Astrocyte (in vitro differentiated cells and primary cell): ENCODE results near the gene CD200R1. TPM values are rescaled to one million over a fixed set of nuclear protein-coding genes. Genes with fewer than 3 reads are reported as not detected.

Source experiments
- DNase-seq: peaks from one replicate; pipeline ENCODE4 v3.0.0-alpha.2; 2010; ENCODE audit warnings: low read depth
- FAIRE-seq: peaks from 2 replicates; lab custom pipeline; 2011; peaks lifted over from hg19 to GRCh38; lab: Jason Lieb, UNC
- H2AFZ ChIP-seq: 2 replicates; pipeline ENCODE4 v1.6.0; 2012; ENCODE audit warnings: low read depth, low read length, inconsistent platforms
- H3K27ac ChIP-seq: 2 replicates; pipeline ENCODE4 v1.5.1; 2011; ENCODE audit warnings: low read depth, low read length, inconsistent platforms
- H3K27me3 ChIP-seq: 2 replicates; pipeline ENCODE4 v1.6.0; 2011; ENCODE audit warnings: low read length, inconsistent platforms; ENCODE audit not compliant: insufficient read depth
- H3K36me3 ChIP-seq: 2 replicates; pipeline ENCODE4 v1.5.1; 2011; ENCODE audit warnings: low read length, inconsistent platforms; ENCODE audit not compliant: insufficient read depth
- H3K4me1 ChIP-seq: 2 replicates; pipeline ENCODE4 v1.5.1; 2011; ENCODE audit warnings: low read length, inconsistent platforms; ENCODE audit not compliant: insufficient read depth
- H3K4me2 ChIP-seq: 2 replicates; pipeline ENCODE4 v1.6.0; 2012; ENCODE audit warnings: low read length, inconsistent platforms
- H3K4me3 ChIP-seq: 2 replicates; pipeline ENCODE4 v1.5.1; 2011; ENCODE audit warnings: low read depth, mild to moderate bottlenecking, low read length, inconsistent platforms; ENCODE audit not compliant: insufficient read depth
- H3K79me2 ChIP-seq: 2 replicates; pipeline ENCODE4 v1.6.0; 2012; ENCODE audit warnings: mild to moderate bottlenecking, low read length, inconsistent platforms; ENCODE audit not compliant: insufficient read depth
- H3K9ac ChIP-seq: 2 replicates; pipeline ENCODE4 v1.6.0; 2012; ENCODE audit warnings: mild to moderate bottlenecking, low read length, inconsistent platforms
- H3K9me3 ChIP-seq: 2 replicates; pipeline ENCODE4 v1.5.1; 2012; ENCODE audit warnings: low read depth, mild to moderate bottlenecking, low read length, inconsistent platforms; ENCODE audit not compliant: insufficient read depth
- H4K20me1 ChIP-seq: 2 replicates; pipeline ENCODE4 v1.6.0; 2012; ENCODE audit warnings: low read length, inconsistent platforms; ENCODE audit not compliant: insufficient read depth
- H3K27ac Mint-ChIP-seq: one replicate; pipeline ENCODE4 v1.8.0; 2021; ENCODE audit warnings: mild to moderate bottlenecking, mixed read lengths; ENCODE audit not compliant: unreplicated experiment
- H3K27me3 Mint-ChIP-seq: one replicate; pipeline ENCODE4 v1.8.0; 2021; ENCODE audit warnings: low read depth, mixed read lengths; ENCODE audit not compliant: unreplicated experiment
- H3K36me3 Mint-ChIP-seq: one replicate; pipeline ENCODE4 v1.8.0; 2021; ENCODE audit warnings: low read depth, mixed read lengths; ENCODE audit not compliant: unreplicated experiment
- H3K4me1 Mint-ChIP-seq: one replicate; pipeline ENCODE4 v1.8.0; 2021; ENCODE audit warnings: low read depth, mixed read lengths; ENCODE audit not compliant: unreplicated experiment
- H3K4me3 Mint-ChIP-seq: one replicate; pipeline ENCODE4 v1.8.0; 2021; ENCODE audit warnings: mild to moderate bottlenecking, moderate library complexity, mixed read lengths; ENCODE audit not compliant: unreplicated experiment
- H3K9me3 Mint-ChIP-seq: one replicate; pipeline ENCODE4 v1.8.0; 2021; ENCODE audit warnings: mild to moderate bottlenecking, mixed read lengths; ENCODE audit not compliant: unreplicated experiment
- CTCF ChIP-seq: IDR thresholded peaks from 2 replicates; pipeline ENCODE4 v1.5.1; 2011; ENCODE audit warnings: low read depth, mild to moderate bottlenecking, inconsistent platforms, low read length, moderate library complexity; ENCODE audit not compliant: insufficient read depth
- EZH2 ChIP-seq: IDR thresholded peaks from 2 replicates; pipeline ENCODE4 v1.6.1; 2012; ENCODE audit warnings: mild to moderate bottlenecking, low read length, inconsistent platforms; ENCODE audit not compliant: insufficient read depth
- total RNA-seq: library from RNA; stranded (reverse); gene quantifications from 2 replicates; pipeline ENCODE4 v1.2.1, GENCODE V29; 2021

Gene CD200R1
- total RNA-seq, 1 donor from 2014 or later: 0.39 TPM

GRCh38 chr3:112958811-112959560 is 15.9 kb downstream of the CD200R1 start:
- Histone ChIP-seq H3K9ac (no peak overlapping the region), H3K27ac (no peak overlapping the region), H3K4me1 (no peaks in the 10 kb centered on the region), H4K20me1 (no peaks in the 10 kb centered on the region), H2AFZ (no peak overlapping the region), H3K4me3 (no peak overlapping the region), H3K27me3 (no peaks in the 10 kb centered on the region), H3K79me2 (no peaks in the 10 kb centered on the region), H3K36me3 (no peaks in the 10 kb centered on the region), H3K4me2 (no peak overlapping the region), H3K9me3 (peaks cover 3% of the 10 kb centered on the region)
- Mint-ChIP-seq H3K9me3 (peaks cover 7% of the 10 kb centered on the region), H3K27ac (no peak overlapping the region), H3K4me3 (no peak overlapping the region), H3K4me1 (peaks cover 7% of the 10 kb centered on the region), H3K27me3 (no peaks in the 10 kb centered on the region), H3K36me3 (no peaks in the 10 kb centered on the region)
- FAIRE-seq: no peak
- DNase-seq: no peak
- no peak for TF ChIP-seq EZH2
- no peak for TF ChIP-seq CTCF

GRCh38 chr3:112956351-112956750 is 18.6 kb downstream of the CD200R1 start:
- H3K27ac Mint-ChIP-seq: no peak overlapping the region
- no peak overlapping the region for H3K4me2 ChIP-seq
- no peak overlapping the region for H3K27ac ChIP-seq
- H3K9me3 ChIP-seq: peaks cover 3% of the 10 kb centered on the region
- no peak overlapping the region for H2AFZ ChIP-seq
- no peaks in the 10 kb centered on the region for H3K36me3 Mint-ChIP-seq
- H3K9ac ChIP-seq: no peak overlapping the region
- H3K27me3 Mint-ChIP-seq: no peaks in the 10 kb centered on the region
- no peak overlapping the region for H3K4me3 Mint-ChIP-seq
- H3K9me3 Mint-ChIP-seq: no peaks in the 10 kb centered on the region
- H3K36me3 ChIP-seq: no peaks in the 10 kb centered on the region
- DNase-seq: no peak
- FAIRE-seq: no peak
- no peaks in the 10 kb centered on the region for H3K4me1 ChIP-seq
- no peaks in the 10 kb centered on the region for H4K20me1 ChIP-seq
- H3K4me1 Mint-ChIP-seq: peaks cover 7% of the 10 kb centered on the region
- no peak overlapping the region for H3K4me3 ChIP-seq
- TF ChIP-seq EZH2: no peak
- TF ChIP-seq CTCF: no peak
- no peaks in the 10 kb centered on the region for H3K79me2 ChIP-seq
- H3K27me3 ChIP-seq: no peaks in the 10 kb centered on the region

GRCh38 chr3:112948346-112948838 is 26.5 kb downstream of the CD200R1 start:
- TF ChIP-seq CTCF (no peak), EZH2 (no peak)
- no peak overlapping the region for H3K27ac ChIP-seq
- H3K4me1 Mint-ChIP-seq: no peaks in the 10 kb centered on the region
- no peaks in the 10 kb centered on the region for H3K9me3 Mint-ChIP-seq
- no peak overlapping the region for H2AFZ ChIP-seq
- H3K9ac ChIP-seq: no peak overlapping the region
- no peak overlapping the region for H3K4me3 ChIP-seq
- H3K4me2 ChIP-seq: no peak overlapping the region
- H3K27ac Mint-ChIP-seq: no peak overlapping the region
- no peaks in the 10 kb centered on the region for H4K20me1 ChIP-seq
- no peaks in the 10 kb centered on the region for H3K27me3 Mint-ChIP-seq
- H3K27me3 ChIP-seq: no peaks in the 10 kb centered on the region
- H3K4me1 ChIP-seq: no peaks in the 10 kb centered on the region
- H3K36me3 ChIP-seq: no peaks in the 10 kb centered on the region
- no peaks in the 10 kb centered on the region for H3K79me2 ChIP-seq
- no peak for FAIRE-seq
- H3K9me3 ChIP-seq: no peaks in the 10 kb centered on the region
- DNase-seq: no peak
- H3K36me3 Mint-ChIP-seq: no peaks in the 10 kb centered on the region
- no peak overlapping the region for H3K4me3 Mint-ChIP-seq
